Ascending aorta (tissue), 2 donors: ENCODE measurements around the gene ETV2. TPM values are rescaled to one million over a fixed set of nuclear protein-coding genes. Genes with fewer than 3 reads are reported as not detected.

Source experiments
- DNase-seq, 2 donors: peaks; one replicate each; pipeline ENCODE4 v3.0.0-alpha.2; 2019; ENCODE audit warnings: low spot score in 2 of 2
- H3K27ac ChIP-seq, 2 donors: fragments of 200-600 bp; sonication (generic); one replicate each; pipeline ENCODE4 v1.5.1; 2016 to 2017; ENCODE audit warnings: mild to moderate bottlenecking in 1 of 2
- H3K27me3 ChIP-seq: fragments of 200-600 bp; sonication (generic); one replicate; pipeline ENCODE4 v1.5.1; 2017
- H3K36me3 ChIP-seq, 2 donors: fragments of 200-600 bp; sonication (generic); one replicate each; pipeline ENCODE4 v1.5.1; 2016
- H3K4me1 ChIP-seq, 2 donors: fragments of 200-600 bp; sonication (generic); one replicate each; pipeline ENCODE4 v1.5.1; 2016 to 2017; ENCODE audit warnings: mild to moderate bottlenecking in 1 of 2
- H3K4me3 ChIP-seq, 2 donors: fragments of 200-600 bp; sonication (generic); one replicate each; pipeline ENCODE4 v1.5.1; 2016 to 2017; ENCODE audit warnings: mild to moderate bottlenecking in 1 of 2
- H3K9me3 ChIP-seq, 2 donors: fragments of 200-600 bp; sonication (generic); one replicate each; pipeline ENCODE4 v1.5.1; 2016
- CTCF ChIP-seq, 3 experiments: fragments of 200-600 bp in 2 of 3; fragments of 450-650 bp in 1 of 3; sonication (generic) in 2 of 3; IDR thresholded peaks; one replicate each; pipeline ENCODE4 v1.5.1; 2016 to 2019; ENCODE audit warnings: antibody characterized with exemption in 3 of 3, mild to moderate bottlenecking in 1 of 3, moderate library complexity in 1 of 3
- intact Hi-C: fragments of 100-400 bp; cut with DNase I; formaldehyde crosslinking; loops from one replicate; pipeline ENCODE4 v1.15.1; 2023
- total RNA-seq: library from RNA; depleted of rRNA; stranded (reverse); fragments of >200 nt; gene quantifications from one replicate; pipeline ENCODE4 v1.1.0, GENCODE V29; 2016

Gene ETV2
- total RNA-seq, 1 donor from 2014 or later = 4.8 TPM

DNA sequence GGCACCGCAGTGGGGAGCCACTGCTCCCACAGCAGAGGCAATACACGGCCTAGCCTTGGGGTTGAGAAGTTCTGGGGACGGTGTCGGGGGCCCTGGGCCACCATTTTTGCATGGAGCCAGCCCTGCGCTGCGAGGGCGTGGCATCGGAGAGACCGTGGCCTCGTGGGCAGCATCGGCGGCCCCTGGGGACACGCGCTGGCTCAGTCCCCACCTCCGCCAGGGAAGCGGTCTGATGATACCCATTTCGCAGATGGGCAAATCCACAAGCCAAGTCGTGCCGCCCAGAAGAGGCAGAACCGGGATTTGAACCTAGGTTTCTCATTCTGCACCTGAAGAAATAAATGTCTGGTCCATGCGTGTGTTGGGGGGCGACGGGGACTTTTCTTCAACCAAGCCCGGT is 23.6 kb downstream of the ETV2 start:
- Histone ChIP-seq H3K4me1 (no peaks in the 10 kb centered on the region), H3K9me3 (no peaks in the 10 kb centered on the region), H3K27me3 (no peaks in the 10 kb centered on the region), H3K27ac (no peak overlapping the region), H3K4me3 (no peak overlapping the region), H3K36me3 (peaks cover 0 to 38% of the 10 kb centered on the region in 2 donors)
- intact Hi-C loops = no loop called here
- no peak for TF ChIP-seq CTCF (IDR thresholded peaks at IDR 0.05)
- no peak for DNase-seq

DNA sequence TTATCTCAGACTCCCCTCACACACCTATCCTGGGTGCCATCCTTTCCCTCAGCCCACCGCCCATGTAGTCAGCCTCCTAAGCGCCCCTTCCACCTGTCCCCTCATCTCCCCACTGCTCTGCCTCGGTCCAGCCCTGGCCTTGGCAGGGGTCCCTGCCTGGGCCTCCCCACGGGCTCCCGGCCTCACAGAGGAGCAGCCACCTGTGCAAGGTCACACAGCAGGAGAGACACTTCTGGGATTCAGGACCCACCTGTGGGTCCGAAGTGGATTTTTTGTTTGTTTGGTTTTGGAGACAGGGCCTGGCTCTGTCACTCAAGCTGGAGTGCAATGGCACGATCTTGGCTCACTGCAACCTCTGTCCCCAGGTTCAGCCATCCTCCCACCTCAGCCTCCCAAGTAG is 24.1 kb downstream of the ETV2 start:
- no peaks in the 10 kb centered on the region for H3K27me3 ChIP-seq
- H3K36me3 ChIP-seq = peaks cover 0 to 34% of the 10 kb centered on the region in 2 donors
- no peak for TF ChIP-seq CTCF (IDR thresholded peaks at IDR 0.05)

GRCh38 chr19:35666251-35666913 is 24.8 kb downstream of the ETV2 start, which contains the start of gene UPK1A:
TSS of gene UPK1A (plus strand) at chr19:35666517. CDS start at chr19:35666813, 296 bp downstream.
- H3K36me3 ChIP-seq = peaks cover 0 to 27% of the 10 kb centered on the region in 2 donors
- intact Hi-C loops = no loop called here
- no peak within 1 kb of the TSS for H3K27ac ChIP-seq
- no peak for DNase-seq
- TF ChIP-seq CTCF (IDR thresholded peaks at IDR 0.05) = no peak
- H3K4me1 ChIP-seq = no peaks in the 10 kb centered on the region
- H3K4me3 ChIP-seq = no peak within 1 kb of the TSS
- H3K27me3 ChIP-seq = no peaks in the 10 kb centered on the region
- no peaks in the 10 kb centered on the region for H3K9me3 ChIP-seq

More for the DNA sequence above, 24.1 kb downstream of the ETV2 start:
- no peak for DNase-seq
- H3K4me1 ChIP-seq = no peaks in the 10 kb centered on the region
- intact Hi-C loops = no loop called here
- no peaks in the 10 kb centered on the region for H3K9me3 ChIP-seq
- no peak overlapping the region for H3K4me3 ChIP-seq
- H3K27ac ChIP-seq = no peak overlapping the region

GRCh38 chr19:35669566-35669965 is 28.0 kb downstream of the ETV2 start:
- no peaks in the 10 kb centered on the region for H3K27me3 ChIP-seq
- intact Hi-C loops = no loop called here
- TF ChIP-seq CTCF (IDR thresholded peaks at IDR 0.05) = no peak
- no peaks in the 10 kb centered on the region for H3K9me3 ChIP-seq
- H3K4me1 ChIP-seq = no peaks in the 10 kb centered on the region
- no peak for DNase-seq
- H3K27ac ChIP-seq = no peak overlapping the region
- H3K4me3 ChIP-seq = no peak overlapping the region
- no peaks in the 10 kb centered on the region for H3K36me3 ChIP-seq

- no peaks in the 10 kb centered on the region for H3K36me3 ChIP-seq
- intact Hi-C loops = no loop called here
- no peak overlapping the region for H3K27ac ChIP-seq
- TF ChIP-seq CTCF (IDR thresholded peaks at IDR 0.05) = no peak
- no peaks in the 10 kb centered on the region for H3K9me3 ChIP-seq
- no peak overlapping the region for H3K4me3 ChIP-seq
- H3K27me3 ChIP-seq = no peaks in the 10 kb centered on the region
- no peaks in the 10 kb centered on the region for H3K4me1 ChIP-seq
- no peak for DNase-seq
These were observed 28.4 kb downstream of the ETV2 start for GRCh38 chr19:35669974-35670373.
